ENCODE data around the gene RPLP2.

RPLP2 gene

GRCh38 chr11:774873-775592, 34.7 kb upstream of the RPLP2 start:
- no peak for DNase-seq

GRCh38 chr11:776263-776560, 33.6 kb upstream of the RPLP2 start:
- DNase-seq = no peak

- peak; percentile 64 for DNase-seq
Observed at GRCh38 chr11:776561-777287, 33.0 kb upstream of the RPLP2 start.

GRCh38 chr11:777288-778255, 32.2 kb upstream of the RPLP2 start, which contains the start of gene GATD1:
Gene GATD1 (minus strand): TSS chr11:777487. CDS start chr11:777462, 25 bp downstream.
- peak; percentile 86 for DNase-seq

- no peak for DNase-seq
Observed at GRCh38 chr11:778976-779954, 30.5 kb upstream of the RPLP2 start.

GRCh38 chr11:779955-780532, 29.7 kb upstream of the RPLP2 start:
- DNase-seq = no peak

- DNase-seq = no peak
Observed at GRCh38 chr11:782264-783174, 27.2 kb upstream of the RPLP2 start.

GRCh38 chr11:783581-784015, 26.2 kb upstream of the RPLP2 start:
- DNase-seq = peak; percentile 88

- DNase-seq = no peak
Observed at GRCh38 chr11:786235-787083, 23.3 kb upstream of the RPLP2 start.

GRCh38 chr11:787084-787675, 22.6 kb upstream of the RPLP2 start:
- DNase-seq = no peak

GRCh38 chr11:788009-788640, 21.6 kb upstream of the RPLP2 start:
- DNase-seq = no peak

GRCh38 chr11:788953-789940, 20.5 kb upstream of the RPLP2 start:
- DNase-seq = peak; percentile 60

GRCh38 chr11:789943-790342, 19.8 kb upstream of the RPLP2 start, which contains the start of gene CEND1:
Gene CEND1 (minus strand): TSS chr11:790090. CDS start chr11:788576, 1,514 bp downstream.
- peak; percentile 76 for DNase-seq

- DNase-seq = no peak
Observed at GRCh38 chr11:790721-791564, 18.8 kb upstream of the RPLP2 start.

- no peak for DNase-seq
Observed at GRCh38 chr11:791658-792534, 17.9 kb upstream of the RPLP2 start.
